ENCODE measurements around the gene PKDREJ.
"Not testable (repeated sequence)": the region's sequence is repeated elsewhere in the genome, so short reads cannot be mapped to it uniquely, and the experiment has no call there.

The PKDREJ gene
- 0 reads per million in 2 donors for total RNA-seq

- no peak for DNase-seq
These were observed at the start of gene PKDREJ for GRCh38 chr22:46263216-46263590. Gene PKDREJ, minus strand, starts transcription at chr22:46263343. Its CDS starts 21 bp downstream, at chr22:46263322.

- not testable (repeated sequence) for DNase-seq
These were observed 49.7 kb upstream of the PKDREJ start for GRCh38 chr22:46312848-46313247.

GRCh38 chr22:46312056-46312455 is 48.9 kb upstream of the PKDREJ start:
- no peak for DNase-seq

- no peak for DNase-seq
These were observed 46.5 kb upstream of the PKDREJ start for GRCh38 chr22:46309526-46310085.

- DNase-seq: no peak
These were observed 45.3 kb upstream of the PKDREJ start for GRCh38 chr22:46308283-46308988.

- no peak for DNase-seq
These were observed 40.3 kb upstream of the PKDREJ start for GRCh38 chr22:46303347-46303965.

GRCh38 chr22:46300491-46300890 is 37.3 kb upstream of the PKDREJ start:
- no peak for DNase-seq

- DNase-seq: no peak
These were observed 36.0 kb upstream of the PKDREJ start for GRCh38 chr22:46299101-46299500.

GRCh38 chr22:46297151-46297812 is 34.1 kb upstream of the PKDREJ start:
- no peak for DNase-seq

- DNase-seq: peak; percentile 94
These were observed 33.4 kb upstream of the PKDREJ start, which contains the start of gene GTSE1 for GRCh38 chr22:46296257-46297150. Gene GTSE1, plus strand, starts transcription at chr22:46296870. Its CDS starts 531 bp downstream, at chr22:46297401.

GRCh38 chr22:46295277-46295971 is 32.3 kb upstream of the PKDREJ start:
- DNase-seq: no peak

- no peak for DNase-seq
These were observed 31.6 kb upstream of the PKDREJ start for GRCh38 chr22:46294784-46295183.

GRCh38 chr22:46293577-46294260 is 30.6 kb upstream of the PKDREJ start:
- no peak for DNase-seq

GRCh38 chr22:46292732-46293131 is 29.6 kb upstream of the PKDREJ start:
- no peak for DNase-seq

- DNase-seq: no peak
These were observed 29.0 kb upstream of the PKDREJ start for GRCh38 chr22:46292173-46292572.

GRCh38 chr22:46290843-46291785 is 28.0 kb upstream of the PKDREJ start:
- no peak for DNase-seq

- DNase-seq: no peak
These were observed 27.1 kb upstream of the PKDREJ start for GRCh38 chr22:46290121-46290842.

GRCh38 chr22:46289244-46289891 is 26.2 kb upstream of the PKDREJ start:
- no peak for DNase-seq

GRCh38 chr22:46288846-46289243 is 25.7 kb upstream of the PKDREJ start:
- no peak for DNase-seq
